ENCODE data around the gene CRYBG1.
A peak's percentile ranks its signal among the peaks of the same experiment; 100 is the strongest.

Gene CRYBG1

DNA sequence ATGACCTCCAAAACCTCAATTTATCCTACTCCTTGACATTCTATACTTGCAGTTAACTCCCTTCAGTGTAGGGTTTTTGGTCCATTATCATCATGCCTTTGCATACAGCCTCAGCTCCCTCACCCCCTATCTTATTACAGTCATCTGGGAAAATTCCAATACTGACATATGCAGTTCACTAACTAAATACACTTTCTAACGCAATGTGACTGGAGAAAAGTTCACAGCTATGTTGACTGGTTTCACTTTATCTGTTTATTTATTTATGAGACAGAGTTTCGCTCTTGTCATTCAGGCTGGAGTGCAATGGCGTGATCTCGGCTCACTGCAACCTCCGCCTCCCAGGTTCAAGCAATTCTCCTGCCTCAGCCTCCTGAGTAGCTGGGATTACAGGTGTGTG lies 64.9 kb downstream of the CRYBG1 start:
- DNase-seq = no peak

GRCh38 chr6:106426250-106426970 lies 65.9 kb downstream of the CRYBG1 start:
- DNase-seq = no peak

GRCh38 chr6:106430466-106430865 lies 69.9 kb downstream of the CRYBG1 start:
- no peak for DNase-seq

- no peak for DNase-seq
These were observed 70.9 kb downstream of the CRYBG1 start for GRCh38 chr6:106431405-106431804.

GRCh38 chr6:106431972-106432371 lies 71.5 kb downstream of the CRYBG1 start:
- no peak for DNase-seq

- DNase-seq = no peak
These were observed 74.0 kb downstream of the CRYBG1 start for GRCh38 chr6:106434530-106434929.

GRCh38 chr6:106439459-106439858 lies 78.9 kb downstream of the CRYBG1 start:
- DNase-seq = no peak

- no peak for DNase-seq
These were observed 80.0 kb downstream of the CRYBG1 start for GRCh38 chr6:106440546-106440945.

- no peak for DNase-seq
These were observed 81.9 kb downstream of the CRYBG1 start for GRCh38 chr6:106442395-106442794.

DNA sequence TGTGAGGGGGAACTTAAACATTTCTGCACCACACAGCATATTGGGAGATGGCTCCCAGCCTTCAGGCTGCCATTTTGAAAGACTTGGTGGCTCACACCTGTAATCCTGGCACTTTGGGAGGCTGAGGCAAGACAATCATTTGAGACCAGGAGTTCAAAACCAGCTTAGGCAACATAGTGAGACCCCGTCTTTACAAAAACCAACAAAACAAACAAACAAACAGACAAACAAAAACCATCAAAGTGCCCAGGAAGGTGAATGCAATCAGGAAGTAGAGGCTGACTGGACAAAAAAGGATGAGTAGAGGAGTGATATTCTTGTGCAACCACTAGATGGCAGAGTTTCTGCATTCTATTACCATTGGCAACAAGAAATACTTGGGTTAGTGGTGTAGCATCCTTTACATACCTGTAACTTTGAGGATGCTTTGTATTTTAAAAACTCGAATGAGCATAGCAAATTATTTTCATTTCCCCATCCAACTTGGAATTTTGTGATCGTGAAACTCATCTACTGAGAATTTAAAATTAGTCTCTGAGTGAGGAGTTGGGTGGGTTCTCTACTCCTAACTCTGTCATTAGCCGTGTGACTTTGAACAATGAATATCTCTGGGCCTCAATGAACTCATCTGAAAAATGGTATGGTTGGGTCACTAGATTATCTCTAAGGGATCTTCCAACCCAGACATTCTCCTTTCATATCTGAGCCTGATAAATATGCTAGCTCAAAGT lies 84.4 kb downstream of the CRYBG1 start:
- peak; percentile 38 to 57 for DNase-seq

DNA sequence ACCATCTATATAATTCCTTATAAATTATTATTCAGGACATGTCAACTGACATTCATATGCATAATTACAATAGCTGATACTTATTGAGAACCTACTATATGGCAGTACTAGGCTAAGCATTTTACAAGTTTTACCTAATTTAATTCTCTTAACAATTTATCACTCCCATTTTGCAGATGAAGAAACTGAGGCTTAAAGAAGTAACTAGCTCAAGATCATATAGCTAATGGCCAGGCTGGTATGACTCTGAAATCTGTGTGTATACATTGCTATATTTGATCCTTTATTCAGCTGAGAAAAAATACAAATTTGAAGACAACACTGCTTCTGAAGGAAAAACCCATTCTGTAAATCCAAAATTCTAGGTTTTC lies 85.0 kb downstream of the CRYBG1 start:
- no peak for DNase-seq

GRCh38 chr6:106446287-106446885 lies 85.9 kb downstream of the CRYBG1 start:
- DNase-seq = no peak

DNA sequence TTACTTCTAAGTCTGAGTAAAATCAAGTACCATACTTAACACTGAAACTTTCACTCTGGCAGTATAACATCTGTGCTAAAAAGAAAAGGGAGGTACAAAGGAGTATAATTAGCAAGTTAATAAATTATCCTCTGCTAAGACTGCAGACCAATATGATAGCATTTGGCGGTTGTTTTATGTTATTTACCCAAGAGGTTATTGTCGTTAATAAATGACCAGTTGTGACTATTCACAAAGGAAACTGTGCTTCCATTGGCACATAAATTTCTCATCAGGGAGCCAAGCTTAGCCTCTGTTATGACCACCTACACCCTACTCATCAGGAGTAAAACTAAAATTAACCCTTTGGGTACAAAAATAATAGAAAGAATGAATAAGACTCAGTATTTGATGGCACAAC lies 86.5 kb downstream of the CRYBG1 start:
- no peak for DNase-seq

GRCh38 chr6:106448000-106448426 lies 87.5 kb downstream of the CRYBG1 start:
- no peak for DNase-seq

DNA sequence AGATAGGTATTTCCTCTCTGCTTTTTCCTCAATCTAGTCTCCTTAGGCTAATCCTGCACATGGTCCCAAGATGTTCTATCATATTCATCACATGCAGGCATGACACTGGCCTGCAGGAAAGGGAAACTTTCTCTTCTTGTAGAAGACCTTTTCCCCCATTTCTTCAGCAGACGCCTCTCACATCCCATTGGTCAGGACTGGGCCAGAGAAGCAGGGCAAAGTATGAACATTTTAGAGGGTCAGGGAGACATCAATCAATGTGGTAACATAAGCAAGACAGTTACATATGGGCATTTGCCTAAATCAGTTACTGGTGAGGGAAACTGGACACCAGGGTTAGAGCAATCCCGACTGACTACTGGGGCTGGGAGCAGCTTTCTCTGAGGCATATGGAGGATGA lies 90.1 kb downstream of the CRYBG1 start:
- no peak for DNase-seq

GRCh38 chr6:106451439-106451838 lies 90.9 kb downstream of the CRYBG1 start:
- no peak for DNase-seq

- no peak for DNase-seq
These were observed 92.1 kb downstream of the CRYBG1 start for GRCh38 chr6:106452628-106453027.

GRCh38 chr6:106453756-106454367 lies 93.3 kb downstream of the CRYBG1 start:
- no peak for DNase-seq

DNA sequence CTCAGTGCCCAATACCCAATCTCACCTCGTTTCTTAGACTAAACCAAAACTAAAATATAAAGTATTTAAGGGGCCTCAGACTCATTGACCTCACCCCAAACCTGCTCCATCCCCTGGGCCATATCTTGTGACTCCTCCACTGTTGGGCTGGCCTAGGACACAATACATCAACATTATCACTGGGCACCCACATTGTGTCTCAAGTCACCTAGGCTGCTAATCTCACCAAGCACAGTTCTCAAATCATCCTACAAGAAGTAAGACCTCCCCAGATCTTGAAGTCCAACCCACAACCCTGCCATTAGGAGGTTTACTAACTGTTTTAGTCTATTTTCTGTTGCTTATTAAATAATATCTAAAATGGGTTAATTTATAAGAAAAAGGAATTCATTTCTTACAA lies 96.2 kb downstream of the CRYBG1 start:
- no peak for DNase-seq

GRCh38 chr6:106458021-106458986 lies 97.8 kb downstream of the CRYBG1 start:
- no peak for DNase-seq

DNA sequence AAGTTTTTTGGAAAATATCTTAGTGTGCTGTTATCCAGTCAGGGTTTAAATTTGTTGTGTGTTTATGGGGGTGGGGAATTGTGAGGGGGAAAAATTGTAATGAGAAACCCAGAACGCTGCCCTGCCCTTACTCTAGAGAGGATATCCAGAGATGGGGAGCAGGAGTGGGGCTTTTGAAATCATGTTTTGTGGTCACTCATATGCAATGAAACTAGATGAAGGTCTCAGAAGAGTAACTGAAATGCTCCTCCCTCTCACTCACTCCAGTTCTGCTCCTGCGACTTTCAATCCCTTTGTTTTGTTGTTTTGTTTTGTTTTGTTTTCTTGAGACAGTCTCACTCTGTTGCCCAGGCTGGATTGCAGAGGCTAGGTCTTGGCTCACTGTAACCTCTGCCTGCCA lies 100.0 kb downstream of the CRYBG1 start:
- no peak for DNase-seq

DNA sequence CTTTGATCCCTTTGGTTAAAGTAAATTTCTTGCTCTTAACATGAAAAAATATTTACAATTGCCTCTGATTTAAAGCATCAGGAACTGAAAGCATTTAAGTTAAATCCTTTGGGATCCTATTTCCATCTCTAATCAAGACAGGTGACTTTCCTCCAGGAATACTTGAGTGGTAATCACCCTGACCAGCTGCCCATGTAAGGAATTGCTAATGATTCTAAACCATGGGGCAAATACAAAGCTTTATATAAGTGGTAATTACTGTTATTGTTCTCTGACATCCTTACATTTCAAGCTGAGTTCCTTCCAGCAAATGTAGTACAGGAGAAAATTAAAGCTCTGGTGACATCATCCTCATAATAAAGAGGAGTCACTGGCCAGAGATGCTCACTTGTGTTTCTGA lies 100.6 kb downstream of the CRYBG1 start:
- no peak for DNase-seq
